Measurements from ENCODE around the gene PGM5.

- TF ChIP-seq SIN3A (IDR thresholded peaks at IDR 0.05; ENCODE audit: borderline replicate concordance, insufficient read depth, low read length): no peak
- no peak for TF ChIP-seq TAF1 (IDR thresholded peaks at IDR 0.05; ENCODE audit: borderline replicate concordance, insufficient read depth, low read length)
Measured at GRCh38 chr9:68533678-68534077, 177.3 kb downstream of the PGM5 start.

Measured in PFSK-1 (cell line).